Adrenal gland (tissue), 5 donors: ENCODE data around the gene OSGIN1.

ENCODE experiments used
- CTCF ChIP-seq, 6 experiments: fragments of 450-650 bp in 4 of 6; fragments of 200-600 bp in 2 of 6; sonication (generic) in 1 of 6; IDR thresholded peaks; 1 replicate in 5 of 6; 2 replicates in 1 of 6; pipeline versions ENCODE4 v1.5.1 to v1.8.0; 2016 to 2021; ENCODE audit warnings: antibody characterized with exemption in 6 of 6, mild to moderate bottlenecking in 2 of 6, moderate library complexity in 1 of 6
- POLR2A ChIP-seq, 2 donors: fragments of 450-650 bp; IDR thresholded peaks; one replicate each; pipeline ENCODE4 v1.6.1; 2017; ENCODE audit warnings: antibody characterized with exemption in 2 of 2, mild to moderate bottlenecking in 2 of 2, moderate library complexity in 1 of 2
- donor health status: DM: no; HTN: no; CAD: no.

GRCh38 chr16:83926726-83927397 lies 26.2 kb upstream of the OSGIN1 start:
- TF ChIP-seq CTCF (IDR thresholded peaks at IDR 0.05) (peak; percentile 85 to 98 (median 88)), POLR2A (IDR thresholded peaks at IDR 0.05) (no peak)
